ENCODE measurements around the gene CEL. TPM values are rescaled to one million over a fixed set of nuclear protein-coding genes. Genes with fewer than 3 reads are reported as not detected.
"Not testable (repeated sequence)": the region's sequence is repeated elsewhere in the genome, so short reads cannot be mapped to it uniquely, and the experiment has no call there.

Gene CEL
- total RNA-seq, 2 experiments from 2014 or later, result 0.16 to 0.39 TPM

DNA sequence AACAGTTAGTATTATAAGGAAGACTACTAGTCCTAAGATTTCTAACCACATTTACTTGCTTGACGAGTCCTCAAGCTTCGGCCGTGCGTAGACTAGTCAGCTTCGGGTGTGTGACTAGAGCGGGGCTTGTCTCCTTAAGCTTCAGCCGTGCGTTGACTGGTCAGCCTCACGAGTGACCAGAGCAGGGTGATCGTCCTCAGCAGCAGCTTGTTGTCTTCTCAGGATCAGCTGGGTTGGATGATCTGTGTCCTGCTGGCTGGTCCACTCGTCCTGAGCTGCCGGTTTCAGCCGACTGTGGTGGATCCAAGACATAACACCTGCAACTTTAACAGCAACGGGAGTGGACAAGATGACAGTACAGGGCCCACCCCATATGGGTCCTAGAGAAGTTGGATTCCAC, 16.7 kb downstream of the CEL start:
- no peaks in the 10 kb centered on the region for H3K9me3 ChIP-seq (ENCODE audit: control insufficient read depth in 1 of 2, insufficient read depth in 1 of 2, low read length in 2 of 2)
- Mint-ChIP-seq H3K27ac (no peak overlapping the region), H3K27me3 (no peaks in the 10 kb centered on the region), H3K36me3 (ENCODE audit: low read depth) (no peaks in the 10 kb centered on the region), H3K9me3 (no peaks in the 10 kb centered on the region), H3K4me3 (no peak overlapping the region), H3K4me1 (ENCODE audit: low read depth) (no peaks in the 10 kb centered on the region)
- CTCF ChIA-PET, result interaction anchor here (0.5 kb wide), 1 partner anchor 689 kb away, joined by 3 read pairs; no protein-coding TSS in a partner anchor
- H3K27ac ChIP-seq (ENCODE audit: low read depth in 1 of 2, low read length in 2 of 2), result no peak overlapping the region
- DNase-seq (no peak), ATAC-seq (ENCODE audit: poor library complexity) (no peak)
- no peaks in the 10 kb centered on the region for H3K4me1 ChIP-seq (ENCODE audit: insufficient read depth, low read length)
- intact Hi-C loops (cut with DNase I, micrococcal nuclease), result no loop called here
- H3K4me3 ChIP-seq (ENCODE audit: low read length), result no peak overlapping the region
- no peaks in the 10 kb centered on the region for H3K36me3 ChIP-seq (ENCODE audit: insufficient read depth, low read length)
- POLR2A ChIA-PET, result no interaction called here
- H3K27me3 ChIP-seq (ENCODE audit: control insufficient read depth in 1 of 2, insufficient read depth in 2 of 2, low read length in 2 of 2), result no peaks in the 10 kb centered on the region
- TF ChIP-seq, protein P1, sequence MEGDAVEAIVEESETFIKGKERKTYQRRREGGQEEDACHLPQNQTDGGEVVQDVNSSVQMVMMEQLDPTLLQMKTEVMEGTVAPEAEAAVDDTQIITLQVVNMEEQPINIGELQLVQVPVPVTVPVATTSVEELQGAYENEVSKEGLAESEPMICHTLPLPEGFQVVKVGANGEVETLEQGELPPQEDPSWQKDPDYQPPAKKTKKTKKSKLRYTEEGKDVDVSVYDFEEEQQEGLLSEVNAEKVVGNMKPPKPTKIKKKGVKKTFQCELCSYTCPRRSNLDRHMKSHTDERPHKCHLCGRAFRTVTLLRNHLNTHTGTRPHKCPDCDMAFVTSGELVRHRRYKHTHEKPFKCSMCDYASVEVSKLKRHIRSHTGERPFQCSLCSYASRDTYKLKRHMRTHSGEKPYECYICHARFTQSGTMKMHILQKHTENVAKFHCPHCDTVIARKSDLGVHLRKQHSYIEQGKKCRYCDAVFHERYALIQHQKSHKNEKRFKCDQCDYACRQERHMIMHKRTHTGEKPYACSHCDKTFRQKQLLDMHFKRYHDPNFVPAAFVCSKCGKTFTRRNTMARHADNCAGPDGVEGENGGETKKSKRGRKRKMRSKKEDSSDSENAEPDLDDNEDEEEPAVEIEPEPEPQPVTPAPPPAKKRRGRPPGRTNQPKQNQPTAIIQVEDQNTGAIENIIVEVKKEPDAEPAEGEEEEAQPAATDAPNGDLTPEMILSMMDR (IDR thresholded peaks at IDR 0.05), result no peak

GRCh38 chr9:133080161-133080560, 18.4 kb downstream of the CEL start:
- no peak for DNase-seq
- no peaks in the 10 kb centered on the region for H3K36me3 Mint-ChIP-seq (ENCODE audit: low read depth)
- Histone ChIP-seq H3K4me1 (ENCODE audit: insufficient read depth, low read length) (no peaks in the 10 kb centered on the region), H3K36me3 (ENCODE audit: insufficient read depth, low read length) (no peaks in the 10 kb centered on the region), H3K27ac (ENCODE audit: low read depth in 1 of 2, low read length in 2 of 2) (no peak overlapping the region), H3K27me3 (ENCODE audit: control insufficient read depth in 1 of 2, insufficient read depth in 2 of 2, low read length in 2 of 2) (no peaks in the 10 kb centered on the region), H3K9me3 (ENCODE audit: control insufficient read depth in 1 of 2, insufficient read depth in 1 of 2, low read length in 2 of 2) (no peaks in the 10 kb centered on the region), H3K4me3 (ENCODE audit: low read length) (no peak overlapping the region)
- H3K4me3 Mint-ChIP-seq, result no peak overlapping the region
- POLR2A ChIA-PET, result no interaction called here
- CTCF ChIA-PET, result no interaction called here
- H3K4me1 Mint-ChIP-seq (ENCODE audit: low read depth), result no peaks in the 10 kb centered on the region
- no peak for ATAC-seq (ENCODE audit: poor library complexity)
- no peaks in the 10 kb centered on the region for H3K9me3 Mint-ChIP-seq
- no peak overlapping the region for H3K27ac Mint-ChIP-seq
- H3K27me3 Mint-ChIP-seq, result no peaks in the 10 kb centered on the region
- TF ChIP-seq, protein P1 (IDR thresholded peaks at IDR 0.05), result no peak
- intact Hi-C loops (cut with DNase I, micrococcal nuclease), result no loop called here

DNA sequence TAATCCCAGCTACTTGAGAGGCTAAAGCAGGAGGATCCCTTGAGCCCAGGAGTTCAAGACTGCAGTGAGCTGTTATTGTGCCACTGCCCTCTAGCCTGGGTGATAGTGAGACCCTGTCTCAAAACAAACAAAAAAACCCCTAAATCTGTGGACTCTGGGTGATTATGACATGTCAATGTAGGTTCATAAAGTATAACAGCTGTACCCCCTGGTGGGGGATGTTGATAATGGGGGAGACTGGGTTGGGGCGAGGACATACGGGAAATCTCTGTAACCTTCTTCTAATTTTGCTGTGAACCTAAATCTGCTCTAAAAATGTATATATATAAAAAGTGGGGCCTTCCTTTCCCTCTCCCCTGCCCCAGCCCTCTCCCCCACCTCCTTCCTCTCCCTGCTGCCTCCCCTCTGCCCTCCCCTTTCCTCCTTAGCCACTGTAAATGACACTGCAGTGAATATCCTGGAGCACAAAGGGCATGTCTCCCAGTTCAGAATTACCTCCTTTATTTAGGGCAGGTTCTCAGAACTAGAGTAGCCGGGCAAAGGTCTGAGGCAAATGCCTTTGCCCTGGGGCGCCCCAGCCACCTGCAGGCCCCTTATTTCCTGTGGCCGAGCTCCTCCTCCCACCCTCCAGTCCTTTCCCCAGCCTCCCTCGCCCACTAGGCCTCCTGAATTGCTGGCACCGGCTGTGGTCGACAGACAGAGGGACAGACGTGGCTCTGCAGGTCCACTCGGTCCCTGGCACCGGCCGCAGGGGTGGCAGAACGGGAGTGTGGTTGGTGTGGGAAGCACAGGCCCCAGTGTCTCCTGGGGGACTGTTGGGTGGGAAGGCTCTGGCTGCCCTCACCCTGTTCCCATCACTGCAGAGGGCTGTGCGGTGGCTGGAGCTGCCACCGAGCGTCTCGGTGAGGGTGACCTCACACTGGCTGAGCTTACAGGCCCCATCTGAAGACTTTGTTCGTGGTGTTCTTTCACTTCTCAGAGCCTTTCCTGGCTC, 19.3 kb downstream of the CEL start:
- H3K4me3 Mint-ChIP-seq; intact Hi-C loops (cut with DNase I, micrococcal nuclease); H3K36me3 ChIP-seq (ENCODE audit: insufficient read depth, low read length); H3K4me1 Mint-ChIP-seq (ENCODE audit: low read depth); H3K27ac ChIP-seq (ENCODE audit: low read depth in 1 of 2, low read length in 2 of 2); H3K36me3 Mint-ChIP-seq (ENCODE audit: low read depth); DNase-seq; H3K9me3 ChIP-seq (ENCODE audit: control insufficient read depth in 1 of 2, insufficient read depth in 1 of 2, low read length in 2 of 2); POLR2A ChIA-PET; ATAC-seq (ENCODE audit: poor library complexity); H3K27ac Mint-ChIP-seq; H3K9me3 Mint-ChIP-seq; H3K27me3 Mint-ChIP-seq; CTCF ChIA-PET; H3K27me3 ChIP-seq (ENCODE audit: control insufficient read depth in 1 of 2, insufficient read depth in 2 of 2, low read length in 2 of 2); H3K4me1 ChIP-seq (ENCODE audit: insufficient read depth, low read length); H3K4me3 ChIP-seq (ENCODE audit: low read length): not testable (repeated sequence)

DNA sequence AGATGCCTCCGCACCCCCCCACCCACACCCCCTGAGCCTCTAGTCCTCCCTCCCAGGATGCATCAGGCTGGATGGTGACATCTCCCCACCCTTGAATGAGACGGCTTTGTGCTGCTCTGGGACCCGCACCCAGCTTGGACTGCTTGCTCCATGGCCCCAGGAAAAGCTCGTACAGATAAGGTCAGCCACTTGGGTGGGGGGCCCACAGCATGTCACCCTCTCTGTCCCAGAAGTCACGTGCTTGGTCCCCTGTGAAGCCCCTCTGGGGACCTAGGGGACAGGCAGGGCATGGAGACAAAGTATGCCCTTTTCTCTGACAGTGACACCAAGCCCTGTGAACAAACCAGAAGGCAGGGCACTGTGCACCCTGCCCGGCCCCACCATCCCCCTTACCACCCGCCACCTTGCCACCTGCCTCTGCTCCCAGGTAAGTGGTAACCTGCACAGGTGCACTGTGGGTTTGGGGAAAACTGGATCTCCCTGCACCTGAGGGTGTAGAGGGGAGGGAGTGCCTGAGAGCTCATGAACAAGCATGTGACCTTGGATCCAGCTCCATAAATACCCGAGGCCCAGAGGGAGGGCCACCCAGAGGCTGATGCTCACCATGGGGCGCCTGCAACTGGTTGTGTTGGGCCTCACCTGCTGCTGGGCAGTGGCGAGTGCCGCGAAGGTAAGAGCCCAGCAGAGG, 20.3 kb downstream of the CEL start:
- POLR2A ChIA-PET; H3K4me1 Mint-ChIP-seq (ENCODE audit: low read depth); H3K4me3 Mint-ChIP-seq; ATAC-seq (ENCODE audit: poor library complexity); H3K9me3 ChIP-seq (ENCODE audit: control insufficient read depth in 1 of 2, insufficient read depth in 1 of 2, low read length in 2 of 2); H3K9me3 Mint-ChIP-seq; H3K27ac Mint-ChIP-seq; H3K27me3 ChIP-seq (ENCODE audit: control insufficient read depth in 1 of 2, insufficient read depth in 2 of 2, low read length in 2 of 2); H3K4me3 ChIP-seq (ENCODE audit: low read length); H3K4me1 ChIP-seq (ENCODE audit: insufficient read depth, low read length); CTCF ChIA-PET; DNase-seq; intact Hi-C loops (cut with DNase I, micrococcal nuclease); H3K36me3 Mint-ChIP-seq (ENCODE audit: low read depth); H3K27me3 Mint-ChIP-seq; H3K36me3 ChIP-seq (ENCODE audit: insufficient read depth, low read length); H3K27ac ChIP-seq (ENCODE audit: low read depth in 1 of 2, low read length in 2 of 2): not testable (repeated sequence)

DNA sequence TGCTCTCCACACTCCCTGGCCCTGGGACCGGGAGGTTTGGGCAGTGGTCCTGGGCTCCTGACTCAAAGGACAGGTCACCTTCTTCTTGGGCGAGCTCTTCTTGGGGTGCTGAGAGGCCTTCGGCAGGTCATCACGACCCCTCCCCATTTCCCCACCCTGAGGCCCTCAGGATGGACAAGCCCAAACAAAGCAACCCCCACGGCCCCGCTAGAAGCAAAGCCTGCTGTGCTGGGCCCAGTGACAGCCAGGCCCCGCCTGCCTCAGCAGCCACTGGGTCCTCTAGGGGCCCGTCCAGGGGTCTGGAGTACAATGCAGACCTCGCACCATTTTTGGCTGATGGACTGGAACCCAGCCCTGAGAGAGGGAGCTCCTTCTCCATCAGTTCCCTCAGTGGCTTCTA, 21.9 kb downstream of the CEL start:
- H3K4me1 ChIP-seq (ENCODE audit: insufficient read depth, low read length); intact Hi-C loops (cut with DNase I, micrococcal nuclease); H3K4me3 ChIP-seq (ENCODE audit: low read length); H3K27me3 Mint-ChIP-seq; H3K9me3 ChIP-seq (ENCODE audit: control insufficient read depth in 1 of 2, insufficient read depth in 1 of 2, low read length in 2 of 2); DNase-seq; H3K4me1 Mint-ChIP-seq (ENCODE audit: low read depth); ATAC-seq (ENCODE audit: poor library complexity); POLR2A ChIA-PET; H3K9me3 Mint-ChIP-seq; H3K27ac ChIP-seq (ENCODE audit: low read depth in 1 of 2, low read length in 2 of 2); H3K36me3 ChIP-seq (ENCODE audit: insufficient read depth, low read length); CTCF ChIA-PET; H3K4me3 Mint-ChIP-seq; H3K27ac Mint-ChIP-seq; H3K36me3 Mint-ChIP-seq (ENCODE audit: low read depth); H3K27me3 ChIP-seq (ENCODE audit: control insufficient read depth in 1 of 2, insufficient read depth in 2 of 2, low read length in 2 of 2): not testable (repeated sequence)

All from CD4-positive, alpha-beta T cell (primary cell).